ENCODE measurements around the gene AMPH.

- TF ChIP-seq ZNF263 (CRISPR knock-in tag; IDR thresholded peaks at IDR 0.05; ENCODE audit: low read depth), result no peak
- TF ChIP-seq, protein P1, sequence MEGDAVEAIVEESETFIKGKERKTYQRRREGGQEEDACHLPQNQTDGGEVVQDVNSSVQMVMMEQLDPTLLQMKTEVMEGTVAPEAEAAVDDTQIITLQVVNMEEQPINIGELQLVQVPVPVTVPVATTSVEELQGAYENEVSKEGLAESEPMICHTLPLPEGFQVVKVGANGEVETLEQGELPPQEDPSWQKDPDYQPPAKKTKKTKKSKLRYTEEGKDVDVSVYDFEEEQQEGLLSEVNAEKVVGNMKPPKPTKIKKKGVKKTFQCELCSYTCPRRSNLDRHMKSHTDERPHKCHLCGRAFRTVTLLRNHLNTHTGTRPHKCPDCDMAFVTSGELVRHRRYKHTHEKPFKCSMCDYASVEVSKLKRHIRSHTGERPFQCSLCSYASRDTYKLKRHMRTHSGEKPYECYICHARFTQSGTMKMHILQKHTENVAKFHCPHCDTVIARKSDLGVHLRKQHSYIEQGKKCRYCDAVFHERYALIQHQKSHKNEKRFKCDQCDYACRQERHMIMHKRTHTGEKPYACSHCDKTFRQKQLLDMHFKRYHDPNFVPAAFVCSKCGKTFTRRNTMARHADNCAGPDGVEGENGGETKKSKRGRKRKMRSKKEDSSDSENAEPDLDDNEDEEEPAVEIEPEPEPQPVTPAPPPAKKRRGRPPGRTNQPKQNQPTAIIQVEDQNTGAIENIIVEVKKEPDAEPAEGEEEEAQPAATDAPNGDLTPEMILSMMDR (IDR thresholded peaks at IDR 0.05), result no peak
- TF ChIP-seq ZBTB21 (CRISPR knock-in tag; IDR thresholded peaks at IDR 0.05; ENCODE audit: borderline replicate concordance), result no peak
- TF ChIP-seq NFYB (CRISPR knock-in tag; conservative IDR thresholded peaks at IDR 0.05; ENCODE audit: low read depth), result no peak
- no peak for TF ChIP-seq MAX (CRISPR knock-in tag; IDR thresholded peaks at IDR 0.05)
- no peak for TF ChIP-seq GTF2I (CRISPR knock-in tag; conservative IDR thresholded peaks at IDR 0.05)
- no peak for TF ChIP-seq ARID4B (CRISPR knock-in tag; IDR thresholded peaks at IDR 0.05; ENCODE audit: borderline replicate concordance)
- TF ChIP-seq EMX1 (CRISPR knock-in tag; IDR thresholded peaks at IDR 0.05), result no peak
Measured at GRCh38 chr7:38339953-38340819, 291.0 kb downstream of the AMPH start.
